ENCODE data around the gene MCCC1. TPM values are rescaled to one million over a fixed set of nuclear protein-coding genes. Genes with fewer than 3 reads are reported as not detected.

The MCCC1 gene
- total RNA-seq, 2 donors from 2014 or later, result 20.7 to 44.2 TPM

- Histone ChIP-seq H3K36me3 (no peaks in the 10 kb centered on the region), H3K27me3 (no peaks in the 10 kb centered on the region), H3K4me1 (peaks cover 0 to 20% of the 10 kb centered on the region in 2 donors), H3K4me3 (peak overlapping the region; percentile 67 to 93), H3K9me3 (no peaks in the 10 kb centered on the region), H3K27ac (peak overlapping the region; percentile 84 to 95)
- no peak for TF ChIP-seq CTCF (IDR thresholded peaks at IDR 0.05)
- DNase-seq (ENCODE audit: low spot score), result no peak
Observed at GRCh38 chr3:183099838-183100204, 525 bp upstream of the MCCC1 start.

DNA sequence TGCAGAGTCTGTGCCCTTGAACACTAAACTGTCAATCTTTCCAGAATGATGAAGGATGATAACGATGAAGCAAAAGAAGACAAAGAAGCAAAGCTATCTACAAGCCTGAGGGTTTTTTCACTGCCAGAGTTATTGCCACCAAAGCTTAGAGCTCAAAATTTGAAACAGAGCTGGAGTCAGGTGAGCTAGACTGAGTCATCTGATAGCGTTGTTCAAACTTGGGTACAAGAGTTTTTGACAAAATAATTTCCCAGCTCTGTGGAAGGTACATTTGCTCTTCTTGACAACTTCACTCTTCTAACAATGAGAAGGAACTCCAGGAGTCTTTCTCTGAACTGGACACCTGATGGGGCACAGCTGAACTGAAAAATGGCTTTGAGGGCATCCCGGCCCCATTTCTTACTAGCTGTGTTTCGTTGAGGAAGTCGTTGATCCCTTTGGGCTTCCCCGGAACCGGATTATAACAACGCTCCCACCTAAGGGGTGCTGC is 715 bp downstream of the MCCC1 start:
- Histone ChIP-seq H3K27me3 (no peaks in the 10 kb centered on the region), H3K9me3 (no peaks in the 10 kb centered on the region), H3K36me3 (no peaks in the 10 kb centered on the region), H3K4me1 (peaks cover 0 to 20% of the 10 kb centered on the region in 2 donors), H3K27ac (peak overlapping the region; percentile 84 to 95), H3K4me3 (peak overlapping the region; percentile 67 to 93)
- no peak for DNase-seq (ENCODE audit: low spot score)
- TF ChIP-seq CTCF (IDR thresholded peaks at IDR 0.05), result no peak

DNA sequence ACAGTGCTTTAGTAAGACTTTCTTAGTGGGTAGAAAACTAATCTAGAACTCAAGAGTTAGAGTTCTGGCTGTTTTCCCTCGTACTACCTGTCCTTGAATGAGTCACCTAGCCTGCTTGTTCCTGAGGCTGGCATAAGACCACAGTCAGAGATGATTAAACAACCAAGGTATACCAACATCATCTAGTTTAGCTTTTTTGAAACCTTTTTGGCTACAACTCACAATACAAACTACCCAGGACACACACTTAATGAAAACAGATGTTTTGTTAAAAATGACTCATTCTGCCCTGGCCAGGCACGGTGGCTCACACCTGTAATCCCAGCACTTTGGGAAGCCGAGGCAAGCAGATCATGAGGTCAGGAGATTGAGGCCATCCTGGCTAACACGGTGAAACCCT is 4.6 kb downstream of the MCCC1 start:
- H3K9me3 ChIP-seq, result no peaks in the 10 kb centered on the region
- TF ChIP-seq CTCF (IDR thresholded peaks at IDR 0.05), result no peak
- no peak for DNase-seq (ENCODE audit: low spot score)
- H3K36me3 ChIP-seq, result peaks cover 20% of the 10 kb centered on the region
- no peaks in the 10 kb centered on the region for H3K27me3 ChIP-seq
- peaks cover 0 to 17% of the 10 kb centered on the region in 2 donors for H3K4me1 ChIP-seq
- no peak overlapping the region for H3K4me3 ChIP-seq
- H3K27ac ChIP-seq, result no peak overlapping the region

DNA sequence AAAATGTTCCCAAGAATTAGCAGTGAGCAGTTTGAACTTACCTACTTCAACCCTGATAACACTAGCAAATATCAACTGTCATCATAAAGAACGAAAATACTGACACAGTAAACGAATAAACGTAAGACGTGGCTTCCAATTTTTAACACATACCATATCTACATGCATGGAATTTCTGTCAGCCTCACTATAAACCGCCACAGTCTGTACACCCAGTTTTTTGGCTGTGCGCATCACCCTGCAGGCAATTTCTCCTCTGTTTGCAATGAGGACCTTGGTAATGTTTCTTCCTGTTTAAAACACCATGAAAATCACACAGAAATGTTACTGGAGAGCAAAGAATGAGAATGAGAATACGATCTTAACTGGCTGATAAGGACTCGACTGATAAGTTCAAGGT is 7.0 kb downstream of the MCCC1 start:
- no peaks in the 10 kb centered on the region for H3K27me3 ChIP-seq
- H3K4me3 ChIP-seq, result no peak overlapping the region
- peaks cover 21% of the 10 kb centered on the region for H3K36me3 ChIP-seq
- no peaks in the 10 kb centered on the region for H3K9me3 ChIP-seq
- H3K27ac ChIP-seq, result no peak overlapping the region
- DNase-seq (ENCODE audit: low spot score), result no peak
- no peaks in the 10 kb centered on the region for H3K4me1 ChIP-seq
- TF ChIP-seq CTCF (IDR thresholded peaks at IDR 0.05), result no peak

DNA sequence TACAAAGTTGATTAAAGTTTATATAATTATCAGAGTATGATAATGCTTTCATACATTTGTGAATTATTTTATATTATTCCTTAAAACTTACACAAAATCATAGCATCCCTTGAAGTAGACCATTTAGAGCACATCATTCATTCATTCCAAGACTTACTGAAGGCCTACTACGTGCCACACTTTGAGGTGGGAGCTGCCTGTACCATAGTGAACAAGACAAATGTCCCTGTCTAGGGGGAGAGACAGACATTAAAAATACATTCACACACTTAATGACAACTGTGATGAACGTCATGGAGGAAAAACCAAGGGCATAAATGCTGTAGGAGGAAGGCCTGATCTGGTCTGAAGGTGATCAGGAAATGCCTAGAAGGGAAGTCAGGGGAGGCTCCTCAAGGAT is 12.1 kb downstream of the MCCC1 start:
- H3K4me3 ChIP-seq, result no peak overlapping the region
- no peak for TF ChIP-seq CTCF (IDR thresholded peaks at IDR 0.05)
- no peak for DNase-seq (ENCODE audit: low spot score)
- no peaks in the 10 kb centered on the region for H3K9me3 ChIP-seq
- no peaks in the 10 kb centered on the region for H3K27me3 ChIP-seq
- peaks cover 50% of the 10 kb centered on the region for H3K36me3 ChIP-seq
- H3K27ac ChIP-seq, result no peak overlapping the region
- H3K4me1 ChIP-seq, result no peaks in the 10 kb centered on the region

GRCh38 chr3:183085634-183086390 is 13.5 kb downstream of the MCCC1 start:
- peaks cover 47% of the 10 kb centered on the region for H3K36me3 ChIP-seq
- no peak overlapping the region for H3K27ac ChIP-seq
- H3K4me3 ChIP-seq, result no peak overlapping the region
- DNase-seq (ENCODE audit: low spot score), result no peak
- H3K4me1 ChIP-seq, result no peaks in the 10 kb centered on the region
- H3K27me3 ChIP-seq, result no peaks in the 10 kb centered on the region
- H3K9me3 ChIP-seq, result no peaks in the 10 kb centered on the region
- TF ChIP-seq CTCF (IDR thresholded peaks at IDR 0.05), result peak in 1 of 2 donors; percentile 35

Data from right atrium auricular region (tissue), 2 donors.